ENCODE measurements around the gene KCNMB2.

GRCh38 chr3:178739720-178740119, 203.5 kb downstream of the KCNMB2 start:
- no peak for TF ChIP-seq GATA2 (IDR thresholded peaks at IDR 0.05; ENCODE audit: low read depth, low read length)
- TF ChIP-seq GATA3 (IDR thresholded peaks at IDR 0.05; ENCODE audit: low read depth, low read length): no peak

Data from SH-SY5Y (cell line).